NCI-H2227 (cell line): ENCODE measurements around the gene LOC101059915.
"Not testable (repeated sequence)": the region's sequence is repeated elsewhere in the genome, so short reads cannot be mapped to it uniquely, and the experiment has no call there.

Source experiments
- DNase-seq: peaks from one replicate; lab custom pipeline; 2025; ENCODE audit not compliant: unreplicated experiment; lab: John Stamatoyannopoulos, UW

Gene LOC101059915

DNA sequence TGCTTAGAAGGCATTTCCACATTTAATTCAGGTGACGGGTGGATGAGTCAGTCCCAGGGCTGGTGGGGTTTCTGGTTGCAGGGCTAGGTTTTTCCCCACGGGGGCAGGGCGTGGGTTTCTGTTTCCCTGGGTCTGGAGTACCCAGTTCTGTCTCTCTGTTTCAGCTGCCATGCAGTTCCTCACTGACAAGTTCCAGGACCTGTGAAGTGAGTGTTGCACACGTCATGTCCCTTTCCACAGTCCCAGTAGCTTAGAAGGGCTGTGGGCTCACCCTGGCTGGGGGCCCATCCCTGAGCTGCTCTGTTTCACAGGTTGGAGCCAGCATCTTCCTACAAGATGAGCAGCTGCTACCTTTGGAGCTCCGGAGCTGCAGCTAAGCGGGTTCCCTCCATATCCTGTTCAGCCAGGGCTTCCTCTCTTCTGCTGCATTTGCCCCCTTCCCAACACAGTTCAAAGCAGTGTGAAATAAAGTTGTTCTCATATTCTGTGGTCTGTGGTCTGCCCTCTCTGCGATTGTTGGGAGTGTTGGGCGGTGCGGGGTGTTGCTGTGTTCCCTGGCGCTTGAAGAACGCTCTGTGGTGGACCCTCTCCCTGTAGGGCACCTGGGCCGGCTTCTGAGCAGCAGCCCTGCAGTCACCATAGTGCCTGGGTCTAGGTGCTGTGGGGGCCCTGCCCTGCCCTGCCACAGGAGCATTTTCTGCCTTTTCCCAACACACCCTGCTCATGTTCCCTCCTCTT is 3.9 kb downstream of the LOC101059915 start:
- DNase-seq, result no peak

DNA sequence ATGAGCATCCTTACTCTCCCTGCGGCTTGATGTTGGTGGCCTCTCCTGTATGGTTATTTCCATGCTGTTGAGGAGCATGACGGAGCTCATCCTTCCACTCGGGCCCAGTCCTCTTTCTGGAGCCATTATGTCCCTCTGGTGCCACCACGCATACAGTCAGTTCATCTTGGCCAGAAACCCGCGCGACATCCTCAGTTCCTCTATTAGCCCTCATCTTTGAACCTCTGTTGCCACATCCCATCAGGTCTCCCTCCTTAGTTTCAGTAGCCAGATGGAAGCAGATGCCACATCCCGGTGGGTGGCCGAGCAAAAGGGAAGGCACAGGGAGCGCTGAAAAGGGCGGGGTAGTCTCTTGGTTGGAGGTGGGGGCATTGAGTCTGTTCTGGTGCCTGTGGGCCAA is 4.6 kb downstream of the LOC101059915 start:
- DNase-seq, result no peak

DNA sequence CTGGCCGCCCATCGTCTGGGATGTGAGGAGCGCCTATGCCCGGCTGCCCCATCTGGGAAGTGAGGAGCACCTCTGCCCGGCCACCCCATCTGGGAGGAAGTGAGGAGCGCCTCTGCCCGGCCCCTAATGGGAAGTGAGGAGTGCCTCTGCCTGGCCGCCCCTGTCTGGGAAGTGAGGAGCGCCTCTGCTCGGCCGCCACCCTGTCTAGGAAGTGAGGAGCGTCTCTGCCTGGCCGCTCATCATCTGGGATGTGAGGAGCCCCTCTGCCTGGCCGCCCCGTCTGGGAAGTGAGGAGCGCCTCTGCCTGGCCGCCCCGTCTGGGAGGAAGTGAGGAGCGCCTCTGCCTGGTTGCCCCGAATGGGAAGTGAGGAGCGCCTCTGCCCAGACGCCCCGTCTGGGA is 8.3 kb downstream of the LOC101059915 start:
- DNase-seq, result not testable (repeated sequence)

DNA sequence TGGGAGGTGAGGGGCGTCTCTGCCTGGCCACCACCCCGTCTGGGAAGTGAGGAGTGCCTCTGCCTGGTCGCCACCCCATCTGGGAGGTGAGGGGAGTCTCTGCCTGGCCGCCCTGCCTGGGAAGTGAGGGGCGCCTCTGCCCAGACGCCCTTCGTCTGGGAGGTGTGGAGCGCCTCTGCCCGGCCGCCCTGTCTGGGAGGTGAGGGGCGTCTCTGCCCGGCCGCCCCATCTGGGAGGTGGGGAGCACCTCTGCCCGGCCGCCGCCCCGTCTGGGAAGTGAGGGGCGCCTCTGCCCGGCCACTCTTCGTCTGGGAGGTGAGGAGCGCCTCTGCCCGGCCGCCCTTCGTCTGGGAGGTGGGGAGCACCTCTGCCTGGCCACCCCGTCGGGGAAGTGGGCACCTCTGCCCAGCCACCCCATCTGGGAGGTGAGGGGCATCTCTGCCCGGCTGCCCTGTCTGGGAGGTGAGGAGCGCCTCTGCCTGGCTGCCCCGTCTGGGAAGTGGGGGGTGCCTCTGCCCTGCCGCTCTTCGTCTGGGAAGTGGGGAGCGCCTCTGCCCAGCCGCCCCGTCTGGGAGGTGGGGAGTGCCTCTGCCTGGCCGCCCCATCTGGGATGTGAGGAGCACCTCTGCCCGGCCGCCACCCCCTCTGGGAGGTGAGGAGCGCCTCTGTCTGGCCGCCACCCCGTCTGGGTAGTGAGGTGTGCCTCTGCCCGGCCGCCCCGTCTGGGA is 8.9 kb downstream of the LOC101059915 start:
- not testable (repeated sequence) for DNase-seq

DNA sequence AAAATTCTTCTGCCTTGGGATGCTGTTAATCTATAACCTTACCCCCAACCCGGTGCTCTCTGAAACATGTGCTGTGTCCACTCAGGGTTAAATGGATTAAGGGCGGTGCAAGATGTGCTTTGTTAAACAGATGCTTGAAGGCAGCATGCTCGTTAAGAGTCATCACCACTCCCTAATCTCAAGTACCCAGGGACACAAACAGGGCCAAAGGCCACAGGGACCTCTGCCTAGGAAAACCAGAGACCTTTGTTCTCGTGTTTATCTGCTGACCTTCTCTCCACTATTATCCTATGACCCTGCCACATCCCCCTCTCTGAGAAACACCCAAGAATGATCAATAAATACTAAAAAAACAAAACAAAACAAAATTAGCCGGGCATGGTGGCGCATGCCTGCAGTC is 9.8 kb downstream of the LOC101059915 start:
- DNase-seq, result not testable (repeated sequence)

DNA sequence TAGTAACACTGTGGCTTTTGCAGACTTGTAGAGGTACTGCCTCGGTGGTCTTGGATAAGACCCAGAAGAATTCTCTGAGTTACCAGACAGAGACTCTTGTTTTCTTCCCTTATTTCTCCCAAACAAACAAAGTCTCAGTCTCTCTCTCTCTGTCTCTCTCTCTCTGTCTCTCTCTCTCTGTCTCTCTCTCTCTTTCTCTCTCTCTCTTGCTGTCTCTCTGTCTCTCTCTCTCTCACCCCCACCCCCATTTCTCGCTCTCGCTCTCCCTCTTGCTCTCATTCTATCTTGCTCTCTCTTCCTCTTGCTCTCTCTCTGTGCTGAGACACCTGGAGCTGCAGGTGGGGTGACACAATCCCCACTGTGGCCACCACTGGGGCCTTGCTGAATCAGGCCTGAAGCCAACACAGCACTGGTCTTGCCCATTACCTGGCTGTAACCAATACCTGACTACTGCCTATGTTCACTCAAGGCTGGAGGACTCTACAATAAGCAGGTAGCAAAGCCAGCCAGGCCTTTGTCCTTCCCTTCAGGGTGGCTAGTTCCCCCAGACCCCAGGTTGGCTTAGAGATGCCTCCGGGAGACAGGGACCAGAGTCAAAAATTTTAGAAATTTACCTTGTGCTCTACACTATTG is 12.3 kb downstream of the LOC101059915 start:
- no peak for DNase-seq

DNA sequence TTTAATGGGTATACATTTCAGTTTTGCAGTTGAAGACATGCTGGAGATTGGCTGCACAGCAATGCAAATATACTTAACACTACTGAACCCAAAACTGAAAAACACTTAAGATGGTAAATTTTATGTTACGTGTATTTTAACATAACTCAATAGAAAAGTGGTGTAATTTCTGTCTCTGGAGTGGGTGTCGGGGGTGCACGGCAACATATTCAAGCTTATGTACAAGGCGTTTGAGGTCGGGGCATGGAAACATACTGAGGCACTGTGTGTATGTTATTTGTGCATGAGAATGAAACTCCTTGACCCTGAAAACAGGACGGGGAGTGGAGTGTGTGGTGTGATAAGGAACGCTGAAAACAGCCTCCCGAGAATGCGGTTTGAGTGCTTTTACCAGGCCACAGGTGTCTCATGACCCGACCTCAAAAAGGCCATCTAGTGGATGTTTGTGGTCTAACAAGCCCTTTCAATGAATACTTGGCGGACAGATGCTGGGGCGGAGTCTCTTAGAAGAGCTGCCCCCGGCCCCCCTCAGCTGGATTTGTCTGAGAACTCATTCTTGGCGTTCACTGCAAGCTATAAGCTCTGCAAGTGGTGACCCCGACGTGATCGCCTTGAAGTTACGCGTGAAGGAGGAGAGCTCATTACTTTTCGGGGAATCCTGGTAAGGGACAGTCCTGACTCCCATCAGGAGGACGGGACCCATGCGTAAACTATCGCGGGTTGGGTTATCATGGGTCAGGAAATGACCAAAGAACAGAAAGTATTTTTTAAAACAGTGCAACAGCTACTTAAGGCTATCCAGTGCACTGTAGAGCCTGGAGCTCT is 29.5 kb downstream of the LOC101059915 start:
- not testable (repeated sequence) for DNase-seq

DNA sequence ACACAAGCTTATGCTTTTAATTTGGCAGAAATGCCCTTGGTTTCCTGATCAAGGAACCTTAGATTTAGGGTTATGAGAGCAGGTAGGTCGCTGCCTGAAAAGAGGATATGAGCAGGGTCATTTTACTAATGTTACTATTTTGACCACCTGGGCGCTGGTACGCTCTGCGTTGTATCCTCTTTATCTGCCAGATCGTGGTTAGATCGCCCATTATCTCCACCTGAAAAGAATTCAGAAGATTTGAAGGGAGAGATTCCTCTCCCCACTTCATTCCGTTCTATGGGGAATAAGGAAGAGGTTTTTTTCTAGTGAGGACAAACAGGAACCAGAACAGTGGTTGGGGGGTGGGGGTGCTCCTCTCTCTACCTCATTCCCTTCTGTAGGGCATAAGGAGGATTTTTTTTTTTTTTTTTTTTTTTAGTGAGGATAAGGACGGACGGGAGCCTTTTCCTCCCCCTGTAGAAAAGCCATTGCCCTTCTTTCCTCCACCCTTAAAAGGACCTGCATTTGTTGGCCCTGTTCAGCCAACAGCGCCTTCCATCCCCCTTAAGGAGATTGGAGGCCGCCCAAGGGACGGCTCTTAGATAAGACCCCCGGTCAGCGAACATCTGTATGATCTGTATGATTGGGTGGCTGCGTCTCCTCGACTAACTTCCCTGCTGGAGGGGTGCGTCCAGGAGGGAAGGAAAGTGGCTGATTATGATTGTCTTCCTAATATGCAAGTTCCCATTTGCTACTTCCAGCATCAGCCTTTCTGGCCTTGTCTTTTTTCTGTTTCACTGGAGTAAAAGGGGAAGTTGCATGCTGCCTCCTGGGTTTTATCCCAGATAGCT is 30.3 kb downstream of the LOC101059915 start:
- DNase-seq, result not testable (repeated sequence)

DNA sequence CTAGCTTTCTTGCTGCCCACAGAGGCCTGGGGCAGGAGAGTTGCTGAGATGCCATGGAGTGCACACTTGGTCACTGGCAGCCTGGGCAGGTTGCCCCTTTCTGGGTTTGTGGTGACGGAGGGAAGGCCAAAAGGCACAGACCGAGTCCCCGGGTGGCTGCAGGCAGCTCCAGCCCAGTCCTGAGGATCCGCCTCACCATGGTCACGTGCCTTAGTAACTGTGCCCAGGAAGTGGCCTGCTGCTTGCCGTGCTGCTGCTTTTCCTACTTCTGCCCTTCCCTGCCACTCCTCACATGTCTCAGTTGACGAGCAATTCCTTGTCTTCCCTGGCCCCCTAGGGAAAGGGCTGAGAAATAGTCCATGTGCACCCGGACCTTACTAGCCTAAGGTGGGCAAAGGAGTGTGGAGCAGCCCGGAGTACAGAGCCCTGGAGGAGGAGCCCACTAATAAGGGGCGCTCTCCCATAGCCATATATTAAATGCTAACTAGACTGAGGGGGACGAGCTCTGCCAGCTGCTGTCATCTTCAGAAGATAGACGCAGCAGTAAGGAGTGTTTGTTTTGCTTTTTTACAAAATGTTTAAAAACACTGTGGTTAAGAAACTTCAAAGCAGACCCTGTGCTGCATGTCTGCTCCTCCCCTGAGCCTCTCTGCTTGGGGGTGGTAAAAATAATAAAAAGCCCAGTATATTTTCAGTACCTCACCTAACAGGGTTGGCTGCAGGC is 31.1 kb downstream of the LOC101059915 start:
- DNase-seq, result not testable (repeated sequence)

DNA sequence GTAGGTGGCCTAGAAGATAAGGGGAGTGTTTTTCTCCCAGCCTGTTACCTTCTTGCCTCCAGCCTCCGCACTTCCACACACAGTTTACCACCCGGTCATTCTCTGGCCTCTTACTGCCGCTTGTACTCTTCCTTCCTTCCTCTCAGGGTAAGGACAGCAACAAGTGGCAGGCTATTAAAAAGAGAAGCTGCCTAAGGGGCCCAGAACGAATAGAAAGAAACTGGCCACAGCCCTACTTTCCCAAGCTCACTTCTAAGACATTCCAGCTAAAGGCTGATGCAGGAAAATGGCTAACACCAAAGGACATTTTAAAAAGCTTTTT is 31.6 kb downstream of the LOC101059915 start:
- not testable (repeated sequence) for DNase-seq

DNA sequence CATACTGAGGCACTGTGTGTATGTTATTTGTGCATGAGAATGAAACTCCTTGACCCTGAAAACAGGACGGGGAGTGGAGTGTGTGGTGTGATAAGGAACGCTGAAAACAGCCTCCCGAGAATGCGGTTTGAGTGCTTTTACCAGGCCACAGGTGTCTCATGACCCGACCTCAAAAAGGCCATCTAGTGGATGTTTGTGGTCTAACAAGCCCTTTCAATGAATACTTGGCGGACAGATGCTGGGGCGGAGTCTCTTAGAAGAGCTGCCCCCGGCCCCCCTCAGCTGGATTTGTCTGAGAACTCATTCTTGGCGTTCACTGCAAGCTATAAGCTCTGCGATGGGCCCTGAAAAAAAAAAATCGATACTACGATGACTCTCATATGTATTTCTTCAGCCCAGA is 35.5 kb downstream of the LOC101059915 start:
- not testable (repeated sequence) for DNase-seq

DNA sequence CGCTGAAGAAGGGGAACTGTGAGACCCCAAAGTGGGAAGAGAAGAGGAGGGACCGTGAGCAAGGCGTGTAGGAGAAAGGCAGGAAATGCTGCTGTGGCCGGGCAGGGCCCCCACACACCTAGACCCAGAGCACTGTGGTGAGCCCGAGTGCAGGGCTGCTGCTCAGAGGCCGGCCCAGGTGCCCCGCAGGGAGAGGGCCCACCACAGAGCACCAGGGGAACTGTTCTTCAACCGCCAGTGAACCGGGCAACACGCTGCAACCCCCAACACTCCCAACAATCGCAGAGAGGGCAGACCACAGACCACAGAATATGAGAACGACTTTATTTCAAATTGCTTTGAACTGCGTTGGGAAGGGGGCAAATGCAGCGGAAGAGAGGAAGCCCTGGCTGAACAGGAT is 46.7 kb downstream of the LOC101059915 start:
- not testable (repeated sequence) for DNase-seq

DNA sequence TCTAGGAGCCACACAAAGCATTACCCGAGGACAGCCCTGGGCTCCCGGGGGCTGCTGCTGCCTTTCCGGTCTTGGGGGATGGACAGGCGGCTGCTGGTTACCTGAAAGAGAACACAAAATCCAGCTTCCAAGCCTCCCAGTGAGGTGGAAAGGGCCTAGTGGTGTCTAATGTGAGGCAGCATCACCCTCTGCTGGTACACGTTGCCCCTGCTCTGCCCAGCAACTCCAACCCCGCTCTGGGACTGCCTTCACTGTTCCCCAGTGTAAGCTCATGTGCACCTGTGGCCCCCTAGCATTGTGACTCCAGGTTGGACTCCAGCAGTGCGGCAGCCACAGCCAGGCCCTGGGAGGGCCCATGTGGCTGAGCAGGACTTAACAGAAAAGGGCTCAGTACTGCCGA is 48.2 kb downstream of the LOC101059915 start:
- not testable (repeated sequence) for DNase-seq

DNA sequence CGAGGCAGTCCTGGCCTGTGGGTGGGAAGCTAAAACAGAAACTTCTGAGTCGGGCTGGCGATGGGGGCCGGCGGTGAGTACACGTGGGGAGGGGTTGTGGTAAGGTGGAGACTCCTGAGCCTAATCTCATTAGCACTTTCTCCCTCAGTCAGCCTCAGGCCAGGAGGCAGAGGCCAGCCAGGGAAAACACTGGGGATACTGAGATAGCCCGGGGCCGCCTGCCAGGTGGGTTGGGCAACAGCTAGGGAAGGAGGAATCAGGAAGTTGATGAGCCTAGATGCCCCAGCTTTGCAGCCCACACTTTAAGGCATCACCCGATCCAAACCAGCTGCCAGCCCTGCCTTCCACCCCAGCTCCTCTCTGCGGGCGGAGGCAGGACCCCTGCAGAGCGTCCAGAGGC is 49.0 kb downstream of the LOC101059915 start:
- not testable (repeated sequence) for DNase-seq

DNA sequence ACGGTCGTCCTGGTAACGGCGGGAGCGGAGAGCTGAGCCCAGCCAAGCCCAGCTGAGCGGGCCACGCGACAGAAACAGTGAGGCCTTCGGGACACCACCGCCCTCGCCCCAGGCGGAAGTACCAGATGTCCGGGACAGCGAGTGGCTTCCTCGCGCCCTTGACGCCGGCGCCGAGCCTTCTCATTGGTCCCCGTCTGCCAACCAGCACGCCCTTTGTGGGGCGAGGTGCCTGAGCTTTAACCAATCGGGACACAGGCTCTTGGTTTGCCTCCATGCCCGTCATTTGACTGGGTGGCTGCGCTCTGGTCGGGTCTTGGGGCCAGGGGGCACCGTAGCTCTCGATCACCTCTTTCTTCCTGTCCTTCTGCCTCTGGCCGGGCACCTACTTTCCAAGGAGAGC is 50.8 kb downstream of the LOC101059915 start, which contains the start of gene CXorf49:
Gene CXorf49, minus strand, starts transcription at position 101 of the 400 bp plus-strand sequence. CDS start 134 bp downstream, outside the sequence.
- not testable (repeated sequence) for DNase-seq

DNA sequence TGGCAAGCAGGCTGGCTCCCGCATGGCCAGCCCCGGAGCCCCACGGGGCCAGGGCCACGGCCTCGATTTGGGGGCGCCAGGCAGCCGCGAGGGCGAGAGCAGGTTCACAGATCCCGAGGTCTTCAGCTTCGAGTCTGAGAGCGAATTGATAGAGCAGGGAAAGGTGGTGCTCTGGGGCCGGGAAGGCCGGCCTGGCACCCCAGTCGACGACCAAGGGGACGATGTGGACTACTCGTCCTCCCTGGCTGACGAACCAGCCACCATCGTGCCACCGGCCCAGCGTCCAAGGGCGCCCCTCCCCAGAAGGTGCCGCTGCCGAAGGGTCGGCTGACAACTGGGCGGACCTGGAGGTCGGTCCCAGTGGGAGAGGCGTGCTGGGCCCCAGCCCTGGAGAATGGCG is 51.8 kb downstream of the LOC101059915 start:
- DNase-seq, result not testable (repeated sequence)

DNA sequence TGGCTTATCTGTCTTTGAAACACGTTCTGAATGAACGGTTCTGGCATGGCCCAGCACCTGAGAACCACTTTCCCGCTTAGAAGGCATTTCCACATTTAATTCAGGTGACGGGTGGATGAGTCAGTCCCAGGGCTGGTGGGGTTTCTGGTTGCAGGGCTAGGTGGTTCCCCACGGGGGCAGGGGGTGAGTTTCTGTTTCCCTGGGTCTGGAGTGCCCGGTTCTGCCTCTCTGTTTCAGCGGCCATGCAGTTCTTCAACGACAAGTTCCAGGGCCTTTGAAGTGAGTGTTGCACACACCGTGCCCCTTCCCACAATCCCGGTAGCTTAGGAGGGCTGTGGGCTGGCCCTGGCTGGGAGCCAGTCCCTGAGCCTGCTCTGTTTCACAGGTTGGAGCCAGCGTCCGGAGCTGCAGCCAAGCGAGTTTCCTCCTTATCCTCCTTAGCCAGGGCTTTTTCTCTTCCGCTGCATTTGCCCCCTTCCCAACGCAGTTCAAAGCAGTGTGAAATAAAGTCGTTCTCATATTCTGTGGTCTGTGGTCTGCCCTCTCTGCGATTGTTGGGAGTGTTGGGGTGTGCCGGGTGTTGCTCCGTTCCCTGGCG is 53.0 kb downstream of the LOC101059915 start:
- not testable (repeated sequence) for DNase-seq
